ENCODE results near the gene SLC22A1.
"Not testable (repeated sequence)": the region's sequence is repeated elsewhere in the genome, so short reads cannot be mapped to it uniquely, and the experiment has no call there.

The SLC22A1 gene

DNA sequence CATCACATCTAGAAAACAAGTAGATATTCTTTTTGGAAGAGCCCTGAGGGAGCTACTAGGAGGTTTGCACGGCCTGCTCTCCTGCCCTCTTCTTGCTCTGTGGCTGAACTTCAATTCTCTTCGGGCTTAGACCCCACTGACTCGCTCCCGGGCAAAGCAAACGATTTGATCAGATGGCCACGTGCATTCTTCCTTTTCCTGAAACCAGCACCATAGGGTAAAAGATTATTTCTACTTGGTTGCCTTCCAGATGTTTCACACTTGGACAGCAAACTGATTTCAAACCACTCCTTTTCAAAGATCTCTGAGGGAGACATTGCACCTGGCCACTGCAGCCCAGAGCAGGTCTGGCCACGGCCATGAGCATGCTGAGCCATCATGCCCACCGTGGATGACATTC is at the start of gene SLC22A1:
Gene SLC22A1, plus strand, starts transcription at position 258 of the 400 bp plus-strand sequence. Its CDS starts 121 bp downstream, at position 379.
- no peak for DNase-seq

GRCh38 chr6:160073272-160073671 is 48.3 kb upstream of the SLC22A1 start:
- DNase-seq, result no peak

DNA sequence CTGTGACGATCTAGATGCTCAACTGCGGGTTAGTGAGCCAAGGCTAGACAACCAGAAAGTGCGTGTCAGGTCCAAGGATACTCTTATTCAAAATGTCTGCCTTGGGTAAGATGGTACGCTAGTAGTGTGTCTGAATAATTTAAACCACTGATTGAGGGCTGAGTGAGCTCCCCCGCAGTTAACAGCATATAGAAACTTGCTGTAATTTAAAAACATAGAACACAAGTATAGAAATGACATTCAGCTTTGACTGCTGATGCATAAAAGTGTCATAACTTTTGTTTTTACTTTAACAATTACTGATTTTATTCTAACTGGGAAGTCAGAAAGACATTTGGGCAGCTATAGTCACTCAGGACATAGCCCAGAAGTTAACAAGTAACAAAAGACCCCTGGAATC is 45.6 kb upstream of the SLC22A1 start:
- DNase-seq, result no peak

GRCh38 chr6:160077024-160077423 is 44.6 kb upstream of the SLC22A1 start:
- DNase-seq, result no peak

GRCh38 chr6:160077526-160077925 is 44.1 kb upstream of the SLC22A1 start:
- no peak for DNase-seq

DNA sequence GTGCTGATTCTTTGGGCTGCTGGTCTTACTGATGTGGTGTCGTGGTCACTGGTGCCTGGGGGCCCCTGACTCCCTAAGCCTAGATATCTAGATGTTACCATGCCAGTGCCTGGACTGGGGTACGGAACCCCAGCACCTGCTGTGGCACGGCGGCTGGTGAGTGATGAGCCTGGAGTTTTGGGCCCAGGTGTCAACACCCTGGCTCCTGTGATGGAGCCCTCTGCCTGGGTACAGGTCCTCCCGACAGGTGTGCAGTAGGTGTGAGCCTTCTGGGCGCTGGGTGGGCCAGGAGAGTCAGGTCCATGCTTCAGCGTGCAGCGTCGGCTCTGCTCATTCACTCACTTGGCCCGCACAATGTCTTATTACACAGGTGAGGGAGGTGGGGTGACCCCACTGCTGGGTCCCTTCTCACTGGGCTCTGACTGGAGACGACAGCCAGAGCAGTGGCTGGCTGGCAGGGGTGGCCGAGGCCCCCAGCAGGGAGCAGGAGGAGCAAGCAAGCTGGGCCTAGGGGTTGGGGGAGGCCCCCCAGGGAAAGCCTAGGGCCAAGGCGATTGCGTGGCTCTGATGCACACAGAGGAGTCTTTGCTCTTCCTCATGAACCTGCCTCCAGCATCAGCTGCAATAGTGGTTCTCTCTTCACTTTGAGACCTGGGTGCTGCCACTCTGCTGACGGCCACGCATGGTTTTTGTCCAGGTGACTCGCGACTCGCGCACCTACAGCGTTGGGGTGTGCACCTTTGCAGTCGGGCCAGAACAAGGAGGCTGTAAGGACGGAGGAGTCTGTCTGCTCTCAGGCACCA is 42.5 kb upstream of the SLC22A1 start:
- no peak for DNase-seq

- DNase-seq, result no peak
Measured at GRCh38 chr6:160079686-160080043, 42.0 kb upstream of the SLC22A1 start.

- no peak for DNase-seq
Measured at GRCh38 chr6:160080097-160080496, 41.5 kb upstream of the SLC22A1 start.

DNA sequence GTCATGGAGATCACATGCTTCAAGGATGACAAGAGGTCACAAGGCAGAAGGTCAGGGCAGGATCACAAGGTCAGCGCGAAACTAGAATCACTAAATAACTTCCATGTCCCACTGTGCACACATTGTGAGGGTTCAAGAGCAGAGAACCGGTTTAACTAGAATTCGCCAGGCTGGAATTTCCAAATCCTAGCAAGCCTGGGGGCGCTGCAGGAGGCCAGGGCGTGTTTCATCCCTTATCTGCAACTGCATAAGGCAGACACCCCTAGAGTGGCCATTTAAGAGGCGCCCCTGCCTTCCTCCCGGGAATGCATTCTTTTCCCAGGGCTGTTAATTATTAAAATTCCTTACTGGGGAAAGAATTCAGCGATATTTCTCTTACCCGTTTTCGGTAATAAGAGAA is 40.2 kb upstream of the SLC22A1 start:
- no peak for DNase-seq

- no peak for DNase-seq
Measured at GRCh38 chr6:160082627-160083026, 39.0 kb upstream of the SLC22A1 start.

DNA sequence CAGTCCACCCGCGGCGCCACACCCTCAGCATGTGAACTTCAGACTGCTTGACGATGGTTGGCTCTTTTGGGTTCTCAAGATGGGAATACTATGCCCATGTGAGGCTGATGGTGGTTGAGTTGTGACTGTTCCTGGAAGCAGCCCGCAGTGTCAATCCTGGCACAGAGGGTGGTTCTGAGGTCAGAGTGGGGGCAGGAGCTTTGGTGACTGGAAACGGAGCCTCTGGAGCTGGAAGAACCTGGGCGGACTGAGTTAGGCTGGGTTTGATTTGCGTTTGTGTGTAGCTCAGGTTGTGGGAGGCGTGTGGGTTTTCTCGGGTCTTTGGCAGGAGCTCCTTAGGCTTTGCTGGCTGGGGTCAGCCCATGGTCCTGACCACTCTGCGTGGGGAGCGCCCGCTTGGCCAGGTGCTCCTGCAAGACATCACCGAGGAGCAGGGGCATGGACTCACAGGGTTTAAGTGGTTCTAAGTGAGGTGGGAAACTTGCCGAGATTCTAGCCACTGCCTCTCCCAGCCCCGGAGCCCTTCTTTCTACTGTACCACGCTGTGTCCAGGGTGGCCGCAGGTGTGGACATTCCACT is 37.3 kb upstream of the SLC22A1 start:
- DNase-seq, result no peak

DNA sequence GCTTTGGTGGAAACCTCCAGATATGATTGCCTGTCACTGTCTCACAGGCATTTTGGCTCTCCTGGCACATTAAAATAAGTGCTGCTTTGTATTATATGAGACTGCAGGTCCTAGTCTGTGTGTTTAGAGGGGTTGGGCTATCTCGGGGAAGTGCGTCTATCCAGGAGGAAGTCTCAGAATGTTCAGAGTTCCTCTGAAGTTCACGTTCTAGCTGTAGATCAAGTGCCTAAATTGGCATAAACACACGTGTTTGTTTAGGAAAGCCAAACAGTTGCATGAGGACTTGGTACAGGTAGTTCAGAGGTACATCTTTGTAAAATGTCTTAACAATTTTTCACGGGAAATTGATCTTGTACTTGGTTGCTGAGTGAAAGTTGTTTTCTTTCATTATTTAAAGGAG is 36.4 kb upstream of the SLC22A1 start:
- no peak for DNase-seq

GRCh38 chr6:160085713-160086505 is 35.7 kb upstream of the SLC22A1 start:
- DNase-seq, result no peak

DNA sequence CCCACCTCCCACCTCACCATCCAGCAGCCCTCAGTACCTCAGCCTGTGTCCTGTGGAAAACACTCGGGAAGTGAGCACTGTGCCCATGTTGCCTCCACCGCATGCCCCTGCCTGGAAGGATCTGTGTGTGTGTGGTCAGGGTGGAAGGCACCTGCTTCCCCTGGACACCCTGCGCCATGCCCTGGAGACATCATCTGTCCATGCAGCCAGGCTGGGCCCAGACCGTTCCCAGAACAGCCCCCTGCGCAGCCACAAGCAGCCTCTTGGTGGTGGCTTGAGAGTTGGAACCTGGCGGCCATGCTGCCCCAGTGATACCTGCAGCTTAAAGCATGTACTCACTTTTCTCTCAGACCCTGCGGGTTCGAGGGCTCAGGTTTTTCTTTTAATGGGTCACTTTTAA is 34.9 kb upstream of the SLC22A1 start:
- DNase-seq, result no peak

- peak; percentile 83 for DNase-seq
Measured at GRCh38 chr6:160088069-160088783, 33.4 kb upstream of the SLC22A1 start.

DNA sequence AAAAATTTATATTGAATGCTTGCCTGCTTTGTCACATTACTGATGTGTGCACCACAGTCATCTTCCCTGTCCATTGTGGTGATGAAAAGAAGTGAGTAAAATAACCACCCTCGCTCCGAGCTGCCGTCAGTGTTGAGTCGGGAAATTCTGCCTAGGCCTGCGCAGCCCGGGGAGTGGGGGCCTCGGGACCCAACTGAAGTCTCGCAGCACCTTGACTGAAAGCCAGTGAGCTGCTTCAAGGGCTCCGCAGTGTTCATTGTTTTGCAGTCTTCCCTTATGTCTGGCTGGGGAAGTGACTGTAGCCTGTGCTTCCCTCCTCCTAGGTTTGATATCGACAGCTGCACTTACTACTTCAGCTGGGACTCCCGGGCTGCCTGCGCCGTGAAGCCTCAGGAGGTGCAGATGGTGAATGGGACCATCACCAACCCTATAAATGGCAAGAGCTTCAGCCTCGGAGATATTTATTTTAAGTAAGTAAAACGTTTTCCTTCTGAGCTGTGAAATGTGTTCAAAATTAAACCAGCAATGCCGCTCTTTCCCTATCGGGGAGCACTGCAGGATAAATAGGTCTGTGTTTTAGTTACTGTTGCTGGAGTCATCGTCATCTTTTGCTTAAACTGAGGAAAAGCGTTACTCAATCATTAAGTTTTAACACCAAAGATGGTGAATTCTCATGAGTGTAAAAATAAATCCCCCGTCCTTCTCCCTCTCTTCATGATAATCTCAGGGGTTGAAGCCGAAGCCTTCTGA is 32.7 kb upstream of the SLC22A1 start:
- peak; percentile 37 for DNase-seq

GRCh38 chr6:160089534-160089897 is 32.1 kb upstream of the SLC22A1 start:
- DNase-seq, result no peak

- not testable (repeated sequence) for DNase-seq
Measured at GRCh38 chr6:160090442-160091239, 31.0 kb upstream of the SLC22A1 start.

GRCh38 chr6:160092176-160092575 is 29.4 kb upstream of the SLC22A1 start:
- DNase-seq, result not testable (repeated sequence)

DNA sequence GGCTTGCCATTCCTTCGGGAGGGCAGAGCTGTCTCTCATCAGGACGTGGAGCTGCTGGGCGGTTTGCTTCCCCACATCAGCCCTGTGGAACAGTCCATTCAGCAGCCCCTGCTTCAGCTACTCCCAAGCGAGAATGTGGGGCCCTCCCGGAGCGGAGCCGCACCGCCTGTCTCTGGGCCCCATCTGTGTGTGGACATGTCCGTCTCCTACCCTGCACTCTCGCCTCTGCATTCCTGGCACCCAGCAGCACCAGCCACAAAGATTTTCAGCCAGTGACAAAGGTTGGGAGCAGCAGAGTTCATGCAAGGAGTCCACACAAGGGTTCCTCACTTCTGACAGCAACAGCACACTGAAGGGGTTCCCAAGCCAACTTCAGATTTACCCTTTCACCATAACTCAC is 29.0 kb upstream of the SLC22A1 start:
- DNase-seq, result no peak

- DNase-seq, result no peak
Measured at GRCh38 chr6:160093061-160093460, 28.6 kb upstream of the SLC22A1 start.

GRCh38 chr6:160093946-160094345 is 27.7 kb upstream of the SLC22A1 start:
- DNase-seq, result no peak
